Upper lobe of left lung (tissue), 6 donors: Measurements from ENCODE around the gene RSRC1. TPM values are rescaled to one million over a fixed set of nuclear protein-coding genes. Genes with fewer than 3 reads are reported as not detected.

Source experiments
- ATAC-seq, 2 donors: fragments of 200-7000 bp; cut with Tn5 transposase; one replicate each; pipeline ENCODE4 v1.9.1; 2022; ENCODE audit warnings: mild to moderate bottlenecking in 2 of 2, moderate library complexity in 2 of 2; ENCODE audit not compliant: low FRiP score in 2 of 2
- DNase-seq, 2 donors: peaks; one replicate each; pipeline ENCODE4 v3.0.0-alpha.2; 2019 to 2020
- H3K27ac ChIP-seq, 4 donors: fragments of 200-600 bp; sonication (generic); one replicate each; pipeline ENCODE4 v1.5.1; 2016 to 2019
- H3K27me3 ChIP-seq, 4 donors: fragments of 200-600 bp; sonication (generic); one replicate each; pipeline ENCODE4 v1.5.1; 2017 to 2019
- H3K36me3 ChIP-seq, 4 donors: fragments of 200-600 bp; sonication (generic); one replicate each; pipeline ENCODE4 v1.5.1; 2016 to 2019
- H3K4me1 ChIP-seq, 4 donors: fragments of 200-600 bp; sonication (generic); one replicate each; pipeline ENCODE4 v1.5.1; 2018 to 2019
- H3K4me3 ChIP-seq, 4 donors: fragments of 200-600 bp; sonication (generic); one replicate each; pipeline ENCODE4 v1.5.1; 2017 to 2019; ENCODE audit warnings: mild to moderate bottlenecking in 2 of 4, moderate library complexity in 1 of 4
- H3K9me3 ChIP-seq, 4 donors: fragments of 200-600 bp; sonication (generic); one replicate each; pipeline ENCODE4 v1.5.1; 2018 to 2019
- EP300 ChIP-seq, 4 donors: sonication (generic); formaldehyde crosslinking; IDR thresholded peaks; one replicate each; pipeline ENCODE4 v1.5.1; 2017; ENCODE audit warnings: antibody characterized with exemption in 4 of 4, control low read depth in 2 of 4
- POLR2A ChIP-seq, 4 donors: fragments of 450-650 bp; IDR thresholded peaks; one replicate each; pipeline ENCODE4 v1.5.1; 2016 to 2017; ENCODE audit warnings: antibody characterized with exemption in 4 of 4, mild to moderate bottlenecking in 2 of 4
- POLR2AphosphoS5 ChIP-seq, 2 donors: sonication (generic); formaldehyde crosslinking; IDR thresholded peaks; one replicate each; pipeline ENCODE4 v1.5.1; 2017; ENCODE audit warnings: antibody characterized with exemption in 2 of 2
- WGBS, 2 donors: methylation state at CpG; one replicate each; pipeline ENCODE4 v1.1.5; 2017 to 2018; 5-methylcytosine and 5-hydroxymethylcytosine counted together
- total RNA-seq, 6 donors: library from RNA; depleted of rRNA in 4 of 6; stranded (reverse); fragments of >200 nt in 4 of 6; gene quantifications; one replicate each; pipeline versions ENCODE4 v1.1.0 to v1.2.1, GENCODE V29; 2016 to 2021
- TF ChIP-seq, protein P1 (sequence below), 6 experiments: fragments of 450-650 bp in 4 of 6; fragments of 200-600 bp in 2 of 6; sonication (generic) in 2 of 6; IDR thresholded peaks; one replicate each; pipeline ENCODE4 v1.5.1; 2016 to 2019; ENCODE audit warnings: antibody characterized with exemption in 6 of 6
- donor health status: DM: no; HTN: no; CAD: no; lungs with moderate emphysema.
- donor health status: DM: no; HTN: yes; CAD: no; lungs with severe emphysema.

The RSRC1 gene
- total RNA-seq, 6 donors from 2014 or later = 21.4 to 87.0 (median 24.5) TPM

GRCh38 chr3:158395421-158395820 is 285.5 kb downstream of the RSRC1 start:
- Histone ChIP-seq H3K4me1 (no peaks in the 10 kb centered on the region), H3K9me3 (no peaks in the 10 kb centered on the region), H3K27ac (no peak overlapping the region), H3K36me3 (no peaks in the 10 kb centered on the region), H3K27me3 (no peaks in the 10 kb centered on the region), H3K4me3 (no peak overlapping the region)
- no peak for ATAC-seq
- TF ChIP-seq POLR2A (IDR thresholded peaks at IDR 0.05) (no peak), EP300 (IDR thresholded peaks at IDR 0.05) (no peak), POLR2AphosphoS5 (IDR thresholded peaks at IDR 0.05) (no peak)
- TF ChIP-seq, protein P1, sequence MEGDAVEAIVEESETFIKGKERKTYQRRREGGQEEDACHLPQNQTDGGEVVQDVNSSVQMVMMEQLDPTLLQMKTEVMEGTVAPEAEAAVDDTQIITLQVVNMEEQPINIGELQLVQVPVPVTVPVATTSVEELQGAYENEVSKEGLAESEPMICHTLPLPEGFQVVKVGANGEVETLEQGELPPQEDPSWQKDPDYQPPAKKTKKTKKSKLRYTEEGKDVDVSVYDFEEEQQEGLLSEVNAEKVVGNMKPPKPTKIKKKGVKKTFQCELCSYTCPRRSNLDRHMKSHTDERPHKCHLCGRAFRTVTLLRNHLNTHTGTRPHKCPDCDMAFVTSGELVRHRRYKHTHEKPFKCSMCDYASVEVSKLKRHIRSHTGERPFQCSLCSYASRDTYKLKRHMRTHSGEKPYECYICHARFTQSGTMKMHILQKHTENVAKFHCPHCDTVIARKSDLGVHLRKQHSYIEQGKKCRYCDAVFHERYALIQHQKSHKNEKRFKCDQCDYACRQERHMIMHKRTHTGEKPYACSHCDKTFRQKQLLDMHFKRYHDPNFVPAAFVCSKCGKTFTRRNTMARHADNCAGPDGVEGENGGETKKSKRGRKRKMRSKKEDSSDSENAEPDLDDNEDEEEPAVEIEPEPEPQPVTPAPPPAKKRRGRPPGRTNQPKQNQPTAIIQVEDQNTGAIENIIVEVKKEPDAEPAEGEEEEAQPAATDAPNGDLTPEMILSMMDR (IDR thresholded peaks at IDR 0.05) = no peak
- no peak for DNase-seq
- 97 to 99% methylated on average over 2 of the region's 2 CpGs for WGBS, 2 donors

GRCh38 chr3:158402590-158402989 is 292.7 kb downstream of the RSRC1 start:
- no peak for TF ChIP-seq POLR2AphosphoS5 (IDR thresholded peaks at IDR 0.05)
- no peak for TF ChIP-seq POLR2A (IDR thresholded peaks at IDR 0.05)
- TF ChIP-seq, protein P1 (IDR thresholded peaks at IDR 0.05) = no peak
- no peak for TF ChIP-seq EP300 (IDR thresholded peaks at IDR 0.05)
- H3K27ac ChIP-seq = no peak overlapping the region
- no peak for ATAC-seq
- H3K4me3 ChIP-seq = no peak overlapping the region
- no peaks in the 10 kb centered on the region for H3K9me3 ChIP-seq
- DNase-seq = no peak
- no peaks in the 10 kb centered on the region for H3K4me1 ChIP-seq
- no peaks in the 10 kb centered on the region for H3K36me3 ChIP-seq
- no peaks in the 10 kb centered on the region for H3K27me3 ChIP-seq

DNA sequence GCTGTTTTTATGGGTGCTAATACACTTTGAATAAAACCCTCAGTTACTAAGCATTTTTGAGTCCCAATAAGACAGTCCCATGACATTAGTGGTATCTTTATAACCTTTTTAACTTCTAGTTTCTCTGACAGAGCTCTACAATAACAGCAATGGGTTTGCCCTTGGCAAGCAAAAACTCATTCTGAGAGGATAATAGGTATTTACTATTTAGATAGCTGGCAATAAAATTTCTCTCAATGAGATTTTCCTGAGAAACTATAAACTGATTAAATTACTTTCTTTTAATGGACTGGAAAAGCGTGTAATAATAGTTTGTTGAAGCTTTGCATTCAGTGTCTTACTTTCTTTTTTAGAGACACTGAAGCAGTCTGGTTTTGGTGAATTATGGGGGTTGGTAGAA is 293.1 kb downstream of the RSRC1 start:
- no peak overlapping the region for H3K4me3 ChIP-seq
- no peaks in the 10 kb centered on the region for H3K4me1 ChIP-seq
- TF ChIP-seq POLR2A (IDR thresholded peaks at IDR 0.05) = no peak
- no peak for TF ChIP-seq EP300 (IDR thresholded peaks at IDR 0.05)
- no peak for TF ChIP-seq POLR2AphosphoS5 (IDR thresholded peaks at IDR 0.05)
- TF ChIP-seq, protein P1 (IDR thresholded peaks at IDR 0.05) = no peak
- ATAC-seq = no peak
- WGBS, 2 donors = 95 to 97% methylated on average over 1 of the region's 1 CpG
- H3K27me3 ChIP-seq = no peaks in the 10 kb centered on the region
- H3K36me3 ChIP-seq = no peaks in the 10 kb centered on the region
- no peak overlapping the region for H3K27ac ChIP-seq
- no peaks in the 10 kb centered on the region for H3K9me3 ChIP-seq
- DNase-seq = no peak

- Histone ChIP-seq H3K4me3 (no peak overlapping the region), H3K4me1 (no peaks in the 10 kb centered on the region), H3K27ac (no peak overlapping the region), H3K27me3 (no peaks in the 10 kb centered on the region), H3K36me3 (no peaks in the 10 kb centered on the region), H3K9me3 (no peaks in the 10 kb centered on the region)
- whole genome bisulfite sequencing, 2 donors = 80 to 87% methylated on average over 1 of the region's 1 CpG
- TF ChIP-seq EP300 (IDR thresholded peaks at IDR 0.05) (no peak), POLR2AphosphoS5 (IDR thresholded peaks at IDR 0.05) (no peak), POLR2A (IDR thresholded peaks at IDR 0.05) (no peak)
- TF ChIP-seq, protein P1 (IDR thresholded peaks at IDR 0.05) = no peak
- DNase-seq (no peak), ATAC-seq (no peak)
Observed at GRCh38 chr3:158404131-158404718, 294.3 kb downstream of the RSRC1 start.

DNA sequence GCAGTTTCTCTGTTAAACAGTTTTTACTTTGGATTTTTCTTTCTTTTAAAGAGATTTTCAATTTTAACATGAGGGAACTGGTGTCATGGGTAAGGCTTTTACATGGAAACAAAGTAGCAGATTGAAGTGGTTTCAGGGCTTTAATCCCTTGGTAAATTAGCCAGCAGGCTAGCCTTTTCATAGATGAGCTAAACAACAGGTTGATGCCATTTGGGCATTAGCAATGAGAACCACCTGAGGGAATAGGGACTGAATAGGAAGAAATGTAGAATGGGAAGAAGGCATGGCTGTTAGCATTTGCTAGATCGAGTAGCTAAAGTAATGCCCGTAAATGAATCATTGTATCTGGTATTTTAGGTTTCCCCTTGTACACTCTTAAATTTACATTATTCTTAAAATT is 295.6 kb downstream of the RSRC1 start:
- H3K27ac ChIP-seq = no peak overlapping the region
- H3K9me3 ChIP-seq = no peaks in the 10 kb centered on the region
- TF ChIP-seq, protein P1 (IDR thresholded peaks at IDR 0.05) = no peak
- TF ChIP-seq EP300 (IDR thresholded peaks at IDR 0.05) (no peak), POLR2A (IDR thresholded peaks at IDR 0.05) (no peak), POLR2AphosphoS5 (IDR thresholded peaks at IDR 0.05) (no peak)
- DNase-seq (no peak), ATAC-seq (no peak)
- H3K36me3 ChIP-seq = no peaks in the 10 kb centered on the region
- H3K4me1 ChIP-seq = no peaks in the 10 kb centered on the region
- no peak overlapping the region for H3K4me3 ChIP-seq
- no peaks in the 10 kb centered on the region for H3K27me3 ChIP-seq
- WGBS, 2 donors = 88 to 96% methylated on average over 2 of the region's 2 CpGs
